Right atrium auricular region (tissue), 2 donors: Measurements from ENCODE around the gene VASH2. TPM values are rescaled to one million over a fixed set of nuclear protein-coding genes. Genes with fewer than 3 reads are reported as not detected.
"Not testable (repeated sequence)": the region's sequence is repeated elsewhere in the genome, so short reads cannot be mapped to it uniquely, and the experiment has no call there.

ENCODE experiments used
- DNase-seq: peaks from one replicate; pipeline ENCODE4 v3.0.0-alpha.2; 2019; ENCODE audit warnings: low spot score
- H3K27ac ChIP-seq, 2 donors: fragments of 200-600 bp; sonication (generic); 1 replicate in 1 of 2; 2 replicates in 1 of 2; pipeline ENCODE4 v1.5.1; 2016 to 2019
- H3K27me3 ChIP-seq, 2 donors: fragments of 200-600 bp; sonication (generic); one replicate each; pipeline versions ENCODE4 v1.5.1 to v1.6.0; 2017 to 2019
- H3K36me3 ChIP-seq: fragments of 200-600 bp; sonication (generic); one replicate; pipeline ENCODE4 v1.5.1; 2016
- H3K4me1 ChIP-seq, 2 donors: fragments of 200-600 bp; sonication (generic); one replicate each; pipeline versions ENCODE4 v1.5.1 to v1.6.0; 2017 to 2019
- H3K4me3 ChIP-seq, 2 donors: fragments of 200-600 bp; sonication (generic); 1 replicate in 1 of 2; 2 replicates in 1 of 2; pipeline ENCODE4 v1.5.1; 2017 to 2019; ENCODE audit warnings: mild to moderate bottlenecking in 1 of 2, moderate library complexity in 1 of 2
- H3K9me3 ChIP-seq, 2 donors: fragments of 200-600 bp; sonication (generic); one replicate each; pipeline ENCODE4 v1.5.1; 2019
- CTCF ChIP-seq, 2 donors: fragments of 200-600 bp; sonication (generic); IDR thresholded peaks; one replicate each; pipeline ENCODE4 v1.5.1; 2019; ENCODE audit warnings: antibody characterized with exemption in 2 of 2
- total RNA-seq, 2 donors: library from RNA; depleted of rRNA; stranded (reverse); fragments of >200 nt; gene quantifications; one replicate each; pipeline ENCODE4 v1.1.0, GENCODE V29; 2016

Gene VASH2
- total RNA-seq, 2 donors from 2014 or later, result 0.47 to 0.82 TPM

- Histone ChIP-seq H3K4me3 (no peak overlapping the region), H3K27me3 (no peaks in the 10 kb centered on the region), H3K4me1 (peaks cover 0 to 4% of the 10 kb centered on the region in 2 donors), H3K27ac (no peak overlapping the region), H3K36me3 (no peaks in the 10 kb centered on the region), H3K9me3 (no peaks in the 10 kb centered on the region)
- DNase-seq, result no peak
- TF ChIP-seq CTCF (IDR thresholded peaks at IDR 0.05), result no peak
These were observed 69.7 kb downstream of the VASH2 start for GRCh38 chr1:213020016-213020415.

DNA sequence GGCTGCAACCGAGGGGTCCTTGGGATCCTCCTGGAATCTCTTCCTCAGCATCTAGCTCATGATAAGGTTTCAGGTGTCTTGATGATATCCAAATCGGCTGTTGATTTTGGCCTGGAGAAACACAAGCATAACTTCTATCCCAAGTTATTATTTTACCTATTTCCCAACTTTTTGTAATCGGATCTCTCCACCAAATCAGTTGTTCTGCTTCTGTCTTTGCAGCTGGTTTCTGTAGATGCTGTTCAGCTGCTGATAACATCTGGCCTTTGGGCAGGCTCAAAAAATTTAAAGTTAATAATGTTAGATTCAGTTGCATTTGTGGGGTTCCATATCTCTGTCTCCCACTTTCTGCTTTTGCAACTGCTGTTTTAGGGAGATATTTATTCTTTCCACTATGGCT lies 76.7 kb downstream of the VASH2 start:
- not testable (repeated sequence) for H3K27me3 ChIP-seq, H3K4me3 ChIP-seq, DNase-seq, H3K4me1 ChIP-seq, H3K27ac ChIP-seq, H3K36me3 ChIP-seq, H3K9me3 ChIP-seq

GRCh38 chr1:213032651-213033050 lies 82.3 kb downstream of the VASH2 start:
- DNase-seq, result no peak
- no peak overlapping the region for H3K27ac ChIP-seq
- no peaks in the 10 kb centered on the region for H3K4me1 ChIP-seq
- no peak overlapping the region for H3K4me3 ChIP-seq
- TF ChIP-seq CTCF (IDR thresholded peaks at IDR 0.05), result no peak
- H3K36me3 ChIP-seq, result no peaks in the 10 kb centered on the region
- no peaks in the 10 kb centered on the region for H3K27me3 ChIP-seq
- H3K9me3 ChIP-seq, result no peaks in the 10 kb centered on the region

DNA sequence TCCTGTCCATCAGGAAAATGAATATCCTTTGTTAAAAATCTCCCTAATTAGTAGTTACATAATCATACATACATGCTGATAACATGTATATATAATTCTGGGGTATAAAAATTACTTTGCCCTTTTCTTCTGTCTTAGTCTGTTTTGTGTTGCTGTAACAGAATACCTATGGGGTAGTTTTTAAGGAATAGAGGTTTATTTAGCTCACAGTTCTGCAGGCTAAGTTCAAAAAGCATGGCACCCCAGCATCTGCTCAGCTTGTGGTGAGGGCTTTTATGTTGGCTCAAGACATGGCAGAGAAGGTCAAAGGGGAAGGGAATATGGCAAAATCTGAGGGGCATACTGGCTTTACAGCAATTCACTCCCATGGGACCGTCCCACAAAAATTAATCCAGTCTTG lies 84.4 kb downstream of the VASH2 start:
- DNase-seq, result no peak
- Histone ChIP-seq H3K4me1 (no peaks in the 10 kb centered on the region), H3K4me3 (no peak overlapping the region), H3K27ac (no peak overlapping the region), H3K36me3 (no peaks in the 10 kb centered on the region), H3K9me3 (no peaks in the 10 kb centered on the region), H3K27me3 (no peaks in the 10 kb centered on the region)
- no peak for TF ChIP-seq CTCF (IDR thresholded peaks at IDR 0.05)

DNA sequence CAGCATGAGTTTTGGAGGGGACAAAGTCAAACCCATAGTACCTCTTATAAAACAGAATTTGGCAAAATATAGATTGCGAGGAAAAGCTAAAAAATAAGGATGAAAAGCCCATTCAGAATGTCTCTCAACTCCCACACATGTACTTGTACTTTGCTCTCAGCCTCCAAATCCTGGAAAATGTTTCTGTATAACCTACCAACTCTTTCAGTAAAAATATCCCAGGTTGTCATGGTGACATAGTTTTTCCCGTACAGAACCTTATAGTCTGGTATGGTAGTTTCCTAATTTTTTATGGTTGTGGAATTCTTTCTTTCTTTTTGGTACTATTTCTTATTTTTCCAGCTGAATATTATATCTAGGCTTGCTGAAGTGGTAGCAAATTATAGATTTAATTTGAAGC lies 85.2 kb downstream of the VASH2 start:
- Histone ChIP-seq H3K4me1 (no peaks in the 10 kb centered on the region), H3K27me3 (no peaks in the 10 kb centered on the region), H3K4me3 (no peak overlapping the region), H3K9me3 (no peaks in the 10 kb centered on the region), H3K36me3 (no peaks in the 10 kb centered on the region), H3K27ac (no peak overlapping the region)
- DNase-seq, result no peak
- no peak for TF ChIP-seq CTCF (IDR thresholded peaks at IDR 0.05)

Other genes starting within 250 kb of the VASH2 start
- gene NSL1, start 158.8 kb upstream of the VASH2 start, total RNA-seq, result 10 to 100 TPM; 28.2 to 46.1 TPM
- gene TATDN3, start 158.6 kb upstream of the VASH2 start, total RNA-seq, result 10 to 100 TPM; 12.6 to 39.6 TPM
- gene SPATA45, start 102.9 kb upstream of the VASH2 start, total RNA-seq, result not detected
- gene FLVCR1, start 92.3 kb upstream of the VASH2 start, total RNA-seq, result 1 to 10 TPM in 1 of 2 donors, under 1 TPM in 1; 0.89 to 2.4 TPM
- 10 to 100 TPM; 16.9 to 21.6 TPM for gene ANGEL2, start 65.3 kb downstream of the VASH2 start, total RNA-seq
- gene RPS6KC1, start 100.7 kb downstream of the VASH2 start, total RNA-seq, result 10 to 100 TPM in 1 of 2 donors, 1 to 10 TPM in 1; 9.2 to 10.1 TPM